ENCODE results near the gene ACSM3. TPM values are rescaled to one million over a fixed set of nuclear protein-coding genes. Genes with fewer than 3 reads are reported as not detected.

ACSM3 gene
- polyA plus RNA-seq, 1 of the 3 experiments (the other 2 are of a cell fraction) = 0.44 TPM

GRCh38 chr16:20749474-20749873 is 14.3 kb upstream of the ACSM3 start:
- no peaks in the 10 kb centered on the region for H4K20me1 ChIP-seq (ENCODE audit: insufficient read depth)
- 21% methylated on average over 1 of the region's 1 CpG for WGBS (ENCODE audit: low lambda C conversion rate)
- H3K4me3 ChIP-seq (ENCODE audit: low read depth in 2 of 2, low read length in 1 of 2) = no peak overlapping the region
- no peaks in the 10 kb centered on the region for H3K36me3 ChIP-seq (replicated peaks in 1 of 2; ENCODE audit: control insufficient read depth in 1 of 2, insufficient read depth in 2 of 2, low read length in 1 of 2)
- CTCF ChIA-PET = no interaction called here
- no peaks in the 10 kb centered on the region for H3K79me2 ChIP-seq (ENCODE audit: insufficient read depth)
- H3F3A ChIP-seq (replicated peaks; ENCODE audit: insufficient read depth) = peaks cover 2% of the 10 kb centered on the region
- H3K9me3 ChIP-seq = no peaks in the 10 kb centered on the region
- H3K9me2 ChIP-seq = no peaks in the 10 kb centered on the region
- no peak for DNase-seq
- H3K27me3 ChIP-seq (ENCODE audit: insufficient read depth) = no peaks in the 10 kb centered on the region; the same call in 1 of the 2 replicates
- H3K27ac ChIP-seq (ENCODE audit: low read depth in 2 of 2, low read length in 1 of 2) = no peak overlapping the region
- POLR2A ChIA-PET = no interaction called here
- H3K4me1 ChIP-seq (ENCODE audit: control insufficient read depth in 1 of 2, insufficient read depth in 2 of 2, low read depth in 1 of 2, low read length in 1 of 2) = no peaks in the 10 kb centered on the region
- H2AFZ ChIP-seq (ENCODE audit: low read depth) = no peak overlapping the region
- TF ChIP-seq RXRA (IDR thresholded peaks at IDR 0.05; ENCODE audit: borderline replicate concordance, low read depth) = no peak
- TF ChIP-seq YY1 (IDR thresholded peaks at IDR 0.05; ENCODE audit: low read depth) = no peak
- no peak for TF ChIP-seq EZH2phosphoT487 (IDR thresholded peaks at IDR 0.05; ENCODE audit: borderline replicate concordance, low read depth)
- TF ChIP-seq SMC3 (IDR thresholded peaks at IDR 0.05; ENCODE audit: low read depth, low read length) = no peak
- no peak for TF ChIP-seq GABPA (IDR thresholded peaks at IDR 0.05; ENCODE audit: low read depth)
- no peak for TF ChIP-seq POLR2AphosphoS5 (IDR thresholded peaks at IDR 0.05; ENCODE audit: low read depth, low read length)
- TF ChIP-seq TAF1 (IDR thresholded peaks at IDR 0.05; ENCODE audit: borderline replicate concordance, low read depth, low read length) = no peak
- TF ChIP-seq CTCF (IDR thresholded peaks at IDR 0.05) = no peak
- TF ChIP-seq GATA2 (CRISPR knock-in tag; IDR thresholded peaks at IDR 0.05) = no peak
- no peak for TF ChIP-seq RAD21 (IDR thresholded peaks at IDR 0.05; ENCODE audit: low read length)
- no peak for TF ChIP-seq NRF1 (IDR thresholded peaks at IDR 0.05; ENCODE audit: low read depth, low read length)
- TF ChIP-seq EP300 (IDR thresholded peaks at IDR 0.05; ENCODE audit: borderline replicate concordance in 1 of 2, low read depth in 1 of 2, low read length in 1 of 2) = no peak
- no peak for TF ChIP-seq NFIC (IDR thresholded peaks at IDR 0.05; ENCODE audit: borderline replicate concordance)
- TF ChIP-seq ELF1 (IDR thresholded peaks at IDR 0.05) = no peak
- TF ChIP-seq JUND (IDR thresholded peaks at IDR 0.05) = no peak
- no peak overlapping the region for H3K9ac ChIP-seq
- no peak overlapping the region for H3K4me2 ChIP-seq

GRCh38 chr16:20750558-20750957 is 13.3 kb upstream of the ACSM3 start:
- ChIA-PET CTCF (interaction anchor here (0.6 to 1.3 kb wide), 2 partner anchors 9 to 20 kb away, joined by 3 to 4 read pairs; no protein-coding TSS in a partner anchor), POLR2A (no interaction called here)
- Histone ChIP-seq H4K20me1 (ENCODE audit: insufficient read depth) (no peaks in the 10 kb centered on the region), H3K4me3 (ENCODE audit: low read depth in 2 of 2, low read length in 1 of 2) (no peak overlapping the region), H3K27ac (ENCODE audit: low read depth in 2 of 2, low read length in 1 of 2) (no peak overlapping the region), H3K9me2 (no peaks in the 10 kb centered on the region), H3K4me2 (no peak overlapping the region), H3K27me3 (ENCODE audit: insufficient read depth) (no peaks in the 10 kb centered on the region; the same call in 1 of the 2 replicates), H3K79me2 (ENCODE audit: insufficient read depth) (no peaks in the 10 kb centered on the region), H3K36me3 (replicated peaks in 1 of 2; ENCODE audit: control insufficient read depth in 1 of 2, insufficient read depth in 2 of 2, low read length in 1 of 2) (no peaks in the 10 kb centered on the region), H3K9me3 (no peaks in the 10 kb centered on the region), H3F3A (replicated peaks; ENCODE audit: insufficient read depth) (peaks cover 2% of the 10 kb centered on the region), H3K4me1 (ENCODE audit: control insufficient read depth in 1 of 2, insufficient read depth in 2 of 2, low read depth in 1 of 2, low read length in 1 of 2) (no peaks in the 10 kb centered on the region), H3K9ac (no peak overlapping the region), H2AFZ (ENCODE audit: low read depth) (no peak overlapping the region)
- WGBS (ENCODE audit: low lambda C conversion rate) = 5% methylated on average over 1 of the region's 1 CpG
- TF ChIP-seq ELF1 (IDR thresholded peaks at IDR 0.05) = no peak
- no peak for TF ChIP-seq RFX5 (IDR thresholded peaks at IDR 0.05; ENCODE audit: low read length)
- no peak for TF ChIP-seq EZH2phosphoT487 (IDR thresholded peaks at IDR 0.05; ENCODE audit: borderline replicate concordance, low read depth)
- no peak for TF ChIP-seq GATA2 (CRISPR knock-in tag; IDR thresholded peaks at IDR 0.05)
- TF ChIP-seq EP300 (IDR thresholded peaks at IDR 0.05; ENCODE audit: borderline replicate concordance in 1 of 2, low read depth in 1 of 2, low read length in 1 of 2) = no peak
- TF ChIP-seq GABPA (IDR thresholded peaks at IDR 0.05; ENCODE audit: low read depth) = no peak
- no peak for TF ChIP-seq RCOR1 (IDR thresholded peaks at IDR 0.05; ENCODE audit: low read length)
- no peak for TF ChIP-seq CTCF (IDR thresholded peaks at IDR 0.05)
- no peak for TF ChIP-seq SIN3A (IDR thresholded peaks at IDR 0.05; ENCODE audit: borderline replicate concordance, low read depth, low read length)
- no peak for TF ChIP-seq REST (IDR thresholded peaks at IDR 0.05; ENCODE audit: low read depth, low read length)
- no peak for TF ChIP-seq MXI1 (IDR thresholded peaks at IDR 0.05; ENCODE audit: low read depth, low read length)
- TF ChIP-seq SMC3 (IDR thresholded peaks at IDR 0.05; ENCODE audit: low read depth, low read length) = no peak
- DNase-seq = no peak
